Stimulated activated CD4-positive, alpha-beta T cell treated with anti-CD3 and anti-CD28 coated beads, Interleukin-2, amount 100 ng/mL, for 4 hours (primary cell): ENCODE measurements around the gene GH1.
A peak's percentile ranks its signal among the peaks of the same experiment; 100 is the strongest.
"Not testable (repeated sequence)": the region's sequence is repeated elsewhere in the genome, so short reads cannot be mapped to it uniquely, and the experiment has no call there.

Experiments used
- DNase-seq: peaks from one replicate; pipeline ENCODE4 v3.0.0-alpha.2; 2020; ENCODE audit warnings: low read depth

GH1 gene

GRCh38 chr17:63926164-63926563 is 7.5 kb upstream of the GH1 start:
- DNase-seq = no peak

- DNase-seq = no peak
Observed at GRCh38 chr17:63925615-63926014, 7.0 kb upstream of the GH1 start.

- DNase-seq = not testable (repeated sequence)
Observed at GRCh38 chr17:63922402-63922801, 3.8 kb upstream of the GH1 start.

GRCh38 chr17:63920779-63921178 is 2.1 kb upstream of the GH1 start:
- DNase-seq = not testable (repeated sequence)

- DNase-seq = not testable (repeated sequence)
Observed at GRCh38 chr17:63920050-63920449, 1.4 kb upstream of the GH1 start.

GRCh38 chr17:63919311-63919723 is 678 bp upstream of the GH1 start:
- peak; percentile 64 for DNase-seq

GRCh38 chr17:63918305-63918704 is 334 bp downstream of the GH1 start:
- no peak for DNase-seq

GRCh38 chr17:63917646-63918045 is 993 bp downstream of the GH1 start:
- DNase-seq = no peak

GRCh38 chr17:63917206-63917605 is 1.4 kb downstream of the GH1 start:
- DNase-seq = not testable (repeated sequence)

- DNase-seq = no peak
Observed at GRCh38 chr17:63916566-63917185, 2.0 kb downstream of the GH1 start.

GRCh38 chr17:63915753-63916152 is 2.9 kb downstream of the GH1 start:
- DNase-seq = not testable (repeated sequence)

- no peak for DNase-seq
Observed at GRCh38 chr17:63914471-63914870, 4.2 kb downstream of the GH1 start.

- peak; percentile 42 for DNase-seq
Observed at GRCh38 chr17:63911657-63912100, 7.0 kb downstream of the GH1 start.

- no peak for DNase-seq
Observed at GRCh38 chr17:63911041-63911635, 7.5 kb downstream of the GH1 start, which contains the start of gene CSHL1. Gene CSHL1, minus strand, starts transcription at chr17:63911258. Its CDS starts 62 bp downstream, at chr17:63911196.

- no peak for DNase-seq
Observed at GRCh38 chr17:63910096-63910495, 8.5 kb downstream of the GH1 start.

- DNase-seq = not testable (repeated sequence)
Observed at GRCh38 chr17:63909586-63909985, 9.1 kb downstream of the GH1 start.

- not testable (repeated sequence) for DNase-seq
Observed at GRCh38 chr17:63907161-63907778, 11.4 kb downstream of the GH1 start.

GRCh38 chr17:63904796-63905195 is 13.8 kb downstream of the GH1 start:
- DNase-seq = not testable (repeated sequence)

GRCh38 chr17:63903787-63904201 is 14.8 kb downstream of the GH1 start:
- DNase-seq = peak; percentile 14

GRCh38 chr17:63901971-63902370 is 16.7 kb downstream of the GH1 start:
- DNase-seq = not testable (repeated sequence)

- DNase-seq = peak; percentile 13
Observed at GRCh38 chr17:63898899-63899798, 19.5 kb downstream of the GH1 start.
